ENCODE data around the gene ZNF716.
"Not testable (repeated sequence)": the region's sequence is repeated elsewhere in the genome, so short reads cannot be mapped to it uniquely, and the experiment has no call there.

Gene ZNF716

DNA sequence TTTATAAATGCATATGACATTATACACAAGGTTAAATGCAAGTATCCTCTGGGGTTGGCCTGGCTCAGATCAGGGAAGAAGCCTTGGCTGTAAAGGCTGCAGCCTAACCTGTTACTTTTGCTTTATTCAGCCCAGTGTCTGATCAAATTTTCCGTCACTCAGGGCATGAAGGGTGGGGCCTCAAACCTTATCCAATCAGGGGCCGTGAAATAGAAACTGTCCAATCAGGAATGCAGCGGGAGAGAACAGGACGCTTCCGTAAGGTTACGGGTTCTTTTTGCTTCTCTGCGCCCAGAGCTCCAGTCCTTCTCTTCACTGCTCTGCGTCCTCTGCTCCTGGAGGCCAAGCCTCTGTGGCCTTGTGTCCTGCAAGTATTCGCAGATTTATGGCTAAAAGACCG, at the start of gene ZNF716:
Gene ZNF716, plus strand, starts transcription at position 274 of the 400 bp plus-strand sequence. Its CDS starts 112 bp downstream, at position 386.
- Histone ChIP-seq H3K9ac (ENCODE audit: low read length) (no peak within 1 kb of the TSS), H3K4me3 (ENCODE audit: low read depth, low read length, poor library complexity, severe bottlenecking) (no peak within 1 kb of the TSS), H2AFZ (ENCODE audit: low read length) (no peak within 1 kb of the TSS)

DNA sequence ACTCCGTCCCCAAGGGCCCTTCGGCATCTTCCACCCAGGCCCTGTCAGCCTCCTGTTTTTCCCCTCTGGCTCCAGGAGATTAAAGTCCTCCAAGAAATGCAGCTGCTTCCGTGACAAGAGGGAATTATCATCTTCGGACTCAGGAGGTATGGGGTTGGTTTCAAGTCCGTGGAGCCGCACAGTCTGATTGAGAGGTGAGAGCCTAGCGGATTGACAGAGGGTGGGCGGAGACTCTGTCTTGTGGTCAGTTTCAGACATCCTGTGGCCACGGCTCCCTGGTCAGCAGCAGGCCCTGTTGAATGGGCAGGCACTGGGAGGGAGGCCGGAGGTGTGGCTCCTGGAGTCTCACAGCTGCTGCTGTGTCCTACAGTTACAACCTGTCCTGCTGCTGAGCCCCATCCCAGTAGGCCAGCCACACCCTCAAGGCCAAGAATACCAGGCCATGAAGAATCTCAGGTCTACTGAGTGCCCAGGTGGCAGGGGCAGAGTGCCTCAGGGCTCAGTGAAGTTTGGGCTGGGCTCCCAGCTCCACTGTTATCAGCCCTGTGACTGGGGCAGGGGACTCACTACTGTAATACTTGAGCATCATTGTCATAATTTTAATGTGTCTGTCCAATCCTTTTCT, 49.3 kb upstream of the ZNF716 start:
- no peak overlapping the region for H2AFZ ChIP-seq (ENCODE audit: low read length)
- no peak overlapping the region for H3K27ac ChIP-seq (ENCODE audit: low read depth, low read length, poor library complexity, severe bottlenecking)
- no peaks in the 10 kb centered on the region for H3K9me2 ChIP-seq (ENCODE audit: low read depth, low read length)
- no peak overlapping the region for H3K4me3 ChIP-seq (ENCODE audit: low read depth, low read length, poor library complexity, severe bottlenecking)
- TF ChIP-seq EZH2 (IDR thresholded peaks at IDR 0.05; ENCODE audit: borderline replicate concordance, low read length) = no peak
- TF ChIP-seq, protein P1, sequence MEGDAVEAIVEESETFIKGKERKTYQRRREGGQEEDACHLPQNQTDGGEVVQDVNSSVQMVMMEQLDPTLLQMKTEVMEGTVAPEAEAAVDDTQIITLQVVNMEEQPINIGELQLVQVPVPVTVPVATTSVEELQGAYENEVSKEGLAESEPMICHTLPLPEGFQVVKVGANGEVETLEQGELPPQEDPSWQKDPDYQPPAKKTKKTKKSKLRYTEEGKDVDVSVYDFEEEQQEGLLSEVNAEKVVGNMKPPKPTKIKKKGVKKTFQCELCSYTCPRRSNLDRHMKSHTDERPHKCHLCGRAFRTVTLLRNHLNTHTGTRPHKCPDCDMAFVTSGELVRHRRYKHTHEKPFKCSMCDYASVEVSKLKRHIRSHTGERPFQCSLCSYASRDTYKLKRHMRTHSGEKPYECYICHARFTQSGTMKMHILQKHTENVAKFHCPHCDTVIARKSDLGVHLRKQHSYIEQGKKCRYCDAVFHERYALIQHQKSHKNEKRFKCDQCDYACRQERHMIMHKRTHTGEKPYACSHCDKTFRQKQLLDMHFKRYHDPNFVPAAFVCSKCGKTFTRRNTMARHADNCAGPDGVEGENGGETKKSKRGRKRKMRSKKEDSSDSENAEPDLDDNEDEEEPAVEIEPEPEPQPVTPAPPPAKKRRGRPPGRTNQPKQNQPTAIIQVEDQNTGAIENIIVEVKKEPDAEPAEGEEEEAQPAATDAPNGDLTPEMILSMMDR (IDR thresholded peaks at IDR 0.05; ENCODE audit: low read length) = no peak
- no peaks in the 10 kb centered on the region for H3K79me2 ChIP-seq (ENCODE audit: insufficient read depth, low read length)
- no peak overlapping the region for H3K9ac ChIP-seq (ENCODE audit: low read length)
- H3F3A ChIP-seq (ENCODE audit: insufficient read depth, low read length) = no peaks in the 10 kb centered on the region
- H3K27me3 ChIP-seq (ENCODE audit: insufficient read depth, low read length) = no peaks in the 10 kb centered on the region
- H3K36me3 ChIP-seq (ENCODE audit: insufficient read depth, low read length) = no peaks in the 10 kb centered on the region
- no peaks in the 10 kb centered on the region for H3K4me1 ChIP-seq (ENCODE audit: insufficient read depth, low read length, severe bottlenecking)
- no peaks in the 10 kb centered on the region for H4K20me1 ChIP-seq (ENCODE audit: insufficient read depth, low read length)
- no peak overlapping the region for H3K4me2 ChIP-seq (ENCODE audit: low read length)
- H3K9me3 ChIP-seq (ENCODE audit: low read length) = no peaks in the 10 kb centered on the region

More for the DNA sequence above, at the start of gene ZNF716:
- no peaks in the 10 kb centered on the region for H3K4me1 ChIP-seq (ENCODE audit: insufficient read depth, low read length, severe bottlenecking)
- H3K9me2 ChIP-seq (ENCODE audit: low read depth, low read length) = no peaks in the 10 kb centered on the region
- H3K27me3 ChIP-seq (ENCODE audit: insufficient read depth, low read length) = no peaks in the 10 kb centered on the region
- no peaks in the 10 kb centered on the region for H3F3A ChIP-seq (ENCODE audit: insufficient read depth, low read length)
- H3K4me2 ChIP-seq (ENCODE audit: low read length) = no peak within 1 kb of the TSS
- no peaks in the 10 kb centered on the region for H3K79me2 ChIP-seq (ENCODE audit: insufficient read depth, low read length)
- no peaks in the 10 kb centered on the region for H3K9me3 ChIP-seq (ENCODE audit: low read length)
- H3K27ac ChIP-seq (ENCODE audit: low read depth, low read length, poor library complexity, severe bottlenecking) = no peak within 1 kb of the TSS
- H3K36me3 ChIP-seq (ENCODE audit: insufficient read depth, low read length) = no peaks in the 10 kb centered on the region
- H4K20me1 ChIP-seq (ENCODE audit: insufficient read depth, low read length) = no peaks in the 10 kb centered on the region
- no peak for TF ChIP-seq EZH2 (IDR thresholded peaks at IDR 0.05; ENCODE audit: borderline replicate concordance, low read length)
- TF ChIP-seq, protein P1 (IDR thresholded peaks at IDR 0.05; ENCODE audit: low read length) = no peak

DNA sequence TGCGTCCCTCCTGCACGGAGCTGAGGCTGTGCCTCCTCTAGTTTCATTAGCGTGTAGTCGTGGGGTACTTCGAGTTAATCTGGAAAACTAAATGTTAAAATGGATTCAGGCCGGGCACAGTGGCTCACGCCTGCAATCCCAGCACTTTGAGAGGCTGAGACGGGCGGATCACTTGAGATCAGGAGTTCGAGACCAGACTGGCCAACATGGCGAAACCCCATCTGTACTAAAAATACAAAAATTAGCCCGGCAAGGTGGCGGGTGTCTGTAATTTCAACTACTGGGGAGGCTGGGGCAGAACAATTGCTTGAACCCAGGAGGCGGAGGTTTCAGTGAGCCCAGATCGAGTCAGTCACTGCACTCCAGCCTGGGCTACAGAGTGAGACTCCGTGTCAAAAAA, 46.9 kb upstream of the ZNF716 start:
- H3K27me3 ChIP-seq (ENCODE audit: insufficient read depth, low read length); H3K4me3 ChIP-seq (ENCODE audit: low read depth, low read length, poor library complexity, severe bottlenecking); H3K36me3 ChIP-seq (ENCODE audit: insufficient read depth, low read length); H3K79me2 ChIP-seq (ENCODE audit: insufficient read depth, low read length); H2AFZ ChIP-seq (ENCODE audit: low read length); H4K20me1 ChIP-seq (ENCODE audit: insufficient read depth, low read length); H3K4me2 ChIP-seq (ENCODE audit: low read length); H3K27ac ChIP-seq (ENCODE audit: low read depth, low read length, poor library complexity, severe bottlenecking); H3K9ac ChIP-seq (ENCODE audit: low read length); H3K9me3 ChIP-seq (ENCODE audit: low read length); H3K9me2 ChIP-seq (ENCODE audit: low read depth, low read length); H3K4me1 ChIP-seq (ENCODE audit: insufficient read depth, low read length, severe bottlenecking); H3F3A ChIP-seq (ENCODE audit: insufficient read depth, low read length): not testable (repeated sequence)
